Measurements from ENCODE around the gene EVA1B. TPM values are rescaled to one million over a fixed set of nuclear protein-coding genes. Genes with fewer than 3 reads are reported as not detected.

The EVA1B gene
- total and polyA plus RNA-seq, 2 of the 13 experiments (the other 11 are each of a cell fraction or from before 2014, with no cell fraction given), result 3.9 to 6.6 TPM

DNA sequence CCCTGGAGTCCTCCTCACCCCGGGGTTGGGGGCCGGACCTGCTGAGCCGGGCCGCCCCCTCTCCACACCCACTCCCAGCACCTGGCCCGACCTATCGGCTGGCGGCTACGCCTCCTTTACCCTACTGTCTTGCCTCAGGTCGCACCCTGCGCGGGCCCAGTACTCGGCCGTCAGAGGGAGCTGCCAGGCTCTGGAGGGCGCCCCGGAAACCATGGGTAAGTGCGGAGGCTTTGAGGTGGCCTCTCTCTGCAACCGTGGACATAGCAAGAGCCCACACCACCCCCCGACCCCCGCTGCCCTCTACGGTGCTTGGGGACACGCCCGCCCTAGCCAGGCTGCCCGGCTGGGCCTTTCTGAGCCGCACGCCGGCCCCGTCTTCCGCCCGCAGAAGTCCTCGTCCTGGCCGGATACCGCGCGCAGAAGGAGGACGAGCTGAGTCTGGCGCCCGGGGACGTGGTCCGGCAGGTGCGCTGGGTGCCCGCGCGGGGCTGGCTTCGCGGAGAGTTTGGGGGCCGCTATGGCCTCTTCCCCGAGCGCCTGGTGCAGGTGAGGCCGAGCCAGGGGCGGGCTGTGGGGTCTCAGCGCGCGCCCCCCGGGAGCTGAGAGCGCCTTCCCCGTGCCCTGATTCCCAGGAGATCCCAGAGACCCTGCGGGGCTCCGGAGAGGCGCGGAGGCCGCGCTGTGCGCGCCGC, 17.1 kb downstream of the EVA1B start, which contains the start of gene SH3D21 (continued):
- TF ChIP-seq, protein P1, sequence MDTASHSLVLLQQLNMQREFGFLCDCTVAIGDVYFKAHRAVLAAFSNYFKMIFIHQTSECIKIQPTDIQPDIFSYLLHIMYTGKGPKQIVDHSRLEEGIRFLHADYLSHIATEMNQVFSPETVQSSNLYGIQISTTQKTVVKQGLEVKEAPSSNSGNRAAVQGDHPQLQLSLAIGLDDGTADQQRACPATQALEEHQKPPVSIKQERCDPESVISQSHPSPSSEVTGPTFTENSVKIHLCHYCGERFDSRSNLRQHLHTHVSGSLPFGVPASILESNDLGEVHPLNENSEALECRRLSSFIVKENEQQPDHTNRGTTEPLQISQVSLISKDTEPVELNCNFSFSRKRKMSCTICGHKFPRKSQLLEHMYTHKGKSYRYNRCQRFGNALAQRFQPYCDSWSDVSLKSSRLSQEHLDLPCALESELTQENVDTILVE (CRISPR knock-in tag; IDR thresholded peaks at IDR 0.05), result no peak
- TF ChIP-seq RFX1 (IDR thresholded peaks at IDR 0.05), result no peak
- TF ChIP-seq, protein P2, sequence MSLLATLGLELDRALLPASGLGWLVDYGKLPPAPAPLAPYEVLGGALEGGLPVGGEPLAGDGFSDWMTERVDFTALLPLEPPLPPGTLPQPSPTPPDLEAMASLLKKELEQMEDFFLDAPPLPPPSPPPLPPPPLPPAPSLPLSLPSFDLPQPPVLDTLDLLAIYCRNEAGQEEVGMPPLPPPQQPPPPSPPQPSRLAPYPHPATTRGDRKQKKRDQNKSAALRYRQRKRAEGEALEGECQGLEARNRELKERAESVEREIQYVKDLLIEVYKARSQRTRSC (CRISPR knock-in tag; IDR thresholded peaks at IDR 0.05; ENCODE audit: low read depth), result no peak
- TF ChIP-seq, protein P3, sequence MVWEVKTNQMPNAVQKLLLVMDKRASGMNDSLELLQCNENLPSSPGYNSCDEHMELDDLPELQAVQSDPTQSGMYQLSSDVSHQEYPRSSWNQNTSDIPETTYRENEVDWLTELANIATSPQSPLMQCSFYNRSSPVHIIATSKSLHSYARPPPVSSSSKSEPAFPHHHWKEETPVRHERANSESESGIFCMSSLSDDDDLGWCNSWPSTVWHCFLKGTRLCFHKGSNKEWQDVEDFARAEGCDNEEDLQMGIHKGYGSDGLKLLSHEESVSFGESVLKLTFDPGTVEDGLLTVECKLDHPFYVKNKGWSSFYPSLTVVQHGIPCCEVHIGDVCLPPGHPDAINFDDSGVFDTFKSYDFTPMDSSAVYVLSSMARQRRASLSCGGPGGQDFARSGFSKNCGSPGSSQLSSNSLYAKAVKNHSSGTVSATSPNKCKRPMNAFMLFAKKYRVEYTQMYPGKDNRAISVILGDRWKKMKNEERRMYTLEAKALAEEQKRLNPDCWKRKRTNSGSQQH (CRISPR knock-in tag; IDR thresholded peaks at IDR 0.05; ENCODE audit: low read depth), result no peak
- TF ChIP-seq DMAP1 (CRISPR knock-in tag; IDR thresholded peaks at IDR 0.05), result peak; percentile 51; the same call in 1 of the 2 replicates
- peak; percentile 30 for TF ChIP-seq STAG1 (CRISPR knock-in tag; IDR thresholded peaks at IDR 0.05)
- TF ChIP-seq, protein P4, sequence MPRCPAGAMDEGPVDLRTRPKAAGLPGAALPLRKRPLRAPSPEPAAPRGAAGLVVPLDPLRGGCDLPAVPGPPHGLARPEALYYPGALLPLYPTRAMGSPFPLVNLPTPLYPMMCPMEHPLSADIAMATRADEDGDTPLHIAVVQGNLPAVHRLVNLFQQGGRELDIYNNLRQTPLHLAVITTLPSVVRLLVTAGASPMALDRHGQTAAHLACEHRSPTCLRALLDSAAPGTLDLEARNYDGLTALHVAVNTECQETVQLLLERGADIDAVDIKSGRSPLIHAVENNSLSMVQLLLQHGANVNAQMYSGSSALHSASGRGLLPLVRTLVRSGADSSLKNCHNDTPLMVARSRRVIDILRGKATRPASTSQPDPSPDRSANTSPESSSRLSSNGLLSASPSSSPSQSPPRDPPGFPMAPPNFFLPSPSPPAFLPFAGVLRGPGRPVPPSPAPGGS (CRISPR knock-in tag; IDR thresholded peaks at IDR 0.05), result peak; percentile 51; the same call in 1 of the 2 replicates
- no peak for TF ChIP-seq ZNF570 (CRISPR knock-in tag; IDR thresholded peaks at IDR 0.05; ENCODE audit: borderline replicate concordance)
- TF ChIP-seq, protein P5, sequence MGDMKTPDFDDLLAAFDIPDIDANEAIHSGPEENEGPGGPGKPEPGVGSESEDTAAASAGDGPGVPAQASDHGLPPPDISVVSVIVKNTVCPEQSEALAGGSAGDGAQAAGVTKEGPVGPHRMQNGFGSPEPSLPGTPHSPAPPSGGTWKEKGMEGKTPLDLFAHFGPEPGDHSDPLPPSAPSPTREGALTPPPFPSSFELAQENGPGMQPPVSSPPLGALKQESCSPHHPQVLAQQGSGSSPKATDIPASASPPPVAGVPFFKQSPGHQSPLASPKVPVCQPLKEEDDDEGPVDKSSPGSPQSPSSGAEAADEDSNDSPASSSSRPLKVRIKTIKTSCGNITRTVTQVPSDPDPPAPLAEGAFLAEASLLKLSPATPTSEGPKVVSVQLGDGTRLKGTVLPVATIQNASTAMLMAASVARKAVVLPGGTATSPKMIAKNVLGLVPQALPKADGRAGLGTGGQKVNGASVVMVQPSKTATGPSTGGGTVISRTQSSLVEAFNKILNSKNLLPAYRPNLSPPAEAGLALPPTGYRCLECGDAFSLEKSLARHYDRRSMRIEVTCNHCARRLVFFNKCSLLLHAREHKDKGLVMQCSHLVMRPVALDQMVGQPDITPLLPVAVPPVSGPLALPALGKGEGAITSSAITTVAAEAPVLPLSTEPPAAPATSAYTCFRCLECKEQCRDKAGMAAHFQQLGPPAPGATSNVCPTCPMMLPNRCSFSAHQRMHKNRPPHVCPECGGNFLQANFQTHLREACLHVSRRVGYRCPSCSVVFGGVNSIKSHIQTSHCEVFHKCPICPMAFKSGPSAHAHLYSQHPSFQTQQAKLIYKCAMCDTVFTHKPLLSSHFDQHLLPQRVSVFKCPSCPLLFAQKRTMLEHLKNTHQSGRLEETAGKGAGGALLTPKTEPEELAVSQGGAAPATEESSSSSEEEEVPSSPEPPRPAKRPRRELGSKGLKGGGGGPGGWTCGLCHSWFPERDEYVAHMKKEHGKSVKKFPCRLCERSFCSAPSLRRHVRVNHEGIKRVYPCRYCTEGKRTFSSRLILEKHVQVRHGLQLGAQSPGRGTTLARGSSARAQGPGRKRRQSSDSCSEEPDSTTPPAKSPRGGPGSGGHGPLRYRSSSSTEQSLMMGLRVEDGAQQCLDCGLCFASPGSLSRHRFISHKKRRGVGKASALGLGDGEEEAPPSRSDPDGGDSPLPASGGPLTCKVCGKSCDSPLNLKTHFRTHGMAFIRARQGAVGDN (CRISPR knock-in tag; IDR thresholded peaks at IDR 0.05), result peak; percentile 85
- no peak for TF ChIP-seq MBD4 (IDR thresholded peaks at IDR 0.05; ENCODE audit: borderline replicate concordance, low read length)
- TF ChIP-seq ARNTL (CRISPR knock-in tag; IDR thresholded peaks at IDR 0.05), result peak; percentile 49
- no peak for TF ChIP-seq ZNF484 (CRISPR knock-in tag; IDR thresholded peaks at IDR 0.05; ENCODE audit: borderline replicate concordance, low read depth)
- TF ChIP-seq, protein P6, sequence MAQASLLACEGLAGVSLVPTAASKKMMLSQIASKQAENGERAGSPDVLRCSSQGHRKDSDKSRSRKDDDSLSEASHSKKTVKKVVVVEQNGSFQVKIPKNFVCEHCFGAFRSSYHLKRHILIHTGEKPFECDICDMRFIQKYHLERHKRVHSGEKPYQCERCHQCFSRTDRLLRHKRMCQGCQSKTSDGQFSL (CRISPR knock-in tag; IDR thresholded peaks at IDR 0.05), result no peak
- TF ChIP-seq MAF1 (CRISPR knock-in tag; IDR thresholded peaks at IDR 0.05; ENCODE audit: borderline replicate concordance), result no peak
- TF ChIP-seq GATAD1 (CRISPR knock-in tag; IDR thresholded peaks at IDR 0.05), result no peak
- no peak for TF ChIP-seq ZNF841 (CRISPR knock-in tag; IDR thresholded peaks at IDR 0.05; ENCODE audit: borderline replicate concordance)
- no peak for TF ChIP-seq ZNF850 (CRISPR knock-in tag; conservative IDR thresholded peaks at IDR 0.05)
- no peak for TF ChIP-seq KLF13 (CRISPR knock-in tag; IDR thresholded peaks at IDR 0.05)
- 0 out of 2 replicates have a peak, but pooled peaks have one; percentile 0 for TF ChIP-seq RXRA (CRISPR knock-in tag; IDR thresholded peaks at IDR 0.05)
- no peak for TF ChIP-seq CBFB (CRISPR knock-in tag; IDR thresholded peaks at IDR 0.05)
- TF ChIP-seq BRCA1 (CRISPR knock-in tag; IDR thresholded peaks at IDR 0.05), result no peak
- TF ChIP-seq KDM5A (IDR thresholded peaks at IDR 0.05; ENCODE audit: borderline replicate concordance, low read length), result peak; percentile 56; the same call in 1 of the 2 replicates
